C4-2B (cell line): Measurements from ENCODE around the gene FLT3LG.

Experiments
- H3K27ac ChIP-seq: fragments of 450-650 bp; 2 replicates; pipeline ENCODE4 v1.5.1; 2017
- ZFX ChIP-seq: fragments of 450-650 bp; IDR thresholded peaks from 2 replicates; pipeline ENCODE4 v1.6.1; 2017
- TF ChIP-seq, protein P1 (sequence below): fragments of 450-650 bp; conservative IDR thresholded peaks from 2 replicates; pipeline ENCODE4 v1.5.1; 2017; ENCODE audit warnings: mild to moderate bottlenecking

Gene FLT3LG

GRCh38 chr19:49435670-49436069 lies 38.3 kb upstream of the FLT3LG start:
- TF ChIP-seq, protein P1, sequence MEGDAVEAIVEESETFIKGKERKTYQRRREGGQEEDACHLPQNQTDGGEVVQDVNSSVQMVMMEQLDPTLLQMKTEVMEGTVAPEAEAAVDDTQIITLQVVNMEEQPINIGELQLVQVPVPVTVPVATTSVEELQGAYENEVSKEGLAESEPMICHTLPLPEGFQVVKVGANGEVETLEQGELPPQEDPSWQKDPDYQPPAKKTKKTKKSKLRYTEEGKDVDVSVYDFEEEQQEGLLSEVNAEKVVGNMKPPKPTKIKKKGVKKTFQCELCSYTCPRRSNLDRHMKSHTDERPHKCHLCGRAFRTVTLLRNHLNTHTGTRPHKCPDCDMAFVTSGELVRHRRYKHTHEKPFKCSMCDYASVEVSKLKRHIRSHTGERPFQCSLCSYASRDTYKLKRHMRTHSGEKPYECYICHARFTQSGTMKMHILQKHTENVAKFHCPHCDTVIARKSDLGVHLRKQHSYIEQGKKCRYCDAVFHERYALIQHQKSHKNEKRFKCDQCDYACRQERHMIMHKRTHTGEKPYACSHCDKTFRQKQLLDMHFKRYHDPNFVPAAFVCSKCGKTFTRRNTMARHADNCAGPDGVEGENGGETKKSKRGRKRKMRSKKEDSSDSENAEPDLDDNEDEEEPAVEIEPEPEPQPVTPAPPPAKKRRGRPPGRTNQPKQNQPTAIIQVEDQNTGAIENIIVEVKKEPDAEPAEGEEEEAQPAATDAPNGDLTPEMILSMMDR = no peak
- TF ChIP-seq ZFX = no peak
- H3K27ac ChIP-seq = no peak overlapping the region

GRCh38 chr19:49436381-49437017 lies 37.5 kb upstream of the FLT3LG start:
- no peak for TF ChIP-seq ZFX
- TF ChIP-seq, protein P1 = no peak

GRCh38 chr19:49437231-49437630 lies 36.8 kb upstream of the FLT3LG start:
- H3K27ac ChIP-seq = no peak overlapping the region
- TF ChIP-seq, protein P1 = no peak
- TF ChIP-seq ZFX = no peak

More at GRCh38 chr19:49436381-49437017, 37.5 kb upstream of the FLT3LG start:
- no peak overlapping the region for H3K27ac ChIP-seq

DNA sequence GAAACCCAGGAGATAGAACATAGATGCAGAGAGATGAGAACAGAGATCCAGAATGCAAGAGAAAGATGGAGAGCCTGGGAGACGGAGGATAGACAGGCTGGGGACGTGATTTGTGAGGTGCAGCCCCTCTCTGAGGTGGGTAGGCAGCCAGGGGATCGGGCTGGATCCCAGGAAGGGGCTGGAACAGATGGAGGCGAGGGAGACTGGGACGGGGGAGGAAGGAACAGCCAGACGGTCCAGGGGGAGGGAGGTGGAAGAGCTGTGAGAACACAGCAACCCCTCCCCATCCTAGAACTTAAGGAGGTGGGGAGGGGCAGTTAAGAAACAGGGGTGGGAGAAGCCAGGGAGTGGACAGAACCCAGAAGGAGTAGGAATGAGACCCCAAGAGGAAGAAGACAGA lies 35.8 kb upstream of the FLT3LG start:
- TF ChIP-seq, protein P1 = no peak
- no peak for TF ChIP-seq ZFX
- H3K27ac ChIP-seq = no peak overlapping the region

- no peak overlapping the region for H3K27ac ChIP-seq
- no peak for TF ChIP-seq ZFX
- TF ChIP-seq, protein P1 = no peak
Observed at GRCh38 chr19:49439836-49440235, 34.2 kb upstream of the FLT3LG start.

- TF ChIP-seq, protein P1 = no peak
- no peak for TF ChIP-seq ZFX
Observed at GRCh38 chr19:49440439-49441209, 33.4 kb upstream of the FLT3LG start.

GRCh38 chr19:49441210-49441959 lies 32.6 kb upstream of the FLT3LG start, which contains the start of gene SLC17A7:
Gene SLC17A7, minus strand, starts transcription at chr19:49441527. Its CDS starts 148 bp downstream, at chr19:49441379.
- H3K27ac ChIP-seq = no peak within 1 kb of the TSS
- TF ChIP-seq, protein P1 = no peak
- TF ChIP-seq ZFX = no peak

More at GRCh38 chr19:49440439-49441209, 33.4 kb upstream of the FLT3LG start:
- H3K27ac ChIP-seq = no peak overlapping the region
